Measurements from ENCODE around the gene SAMD4A. TPM values are rescaled to one million over a fixed set of nuclear protein-coding genes. Genes with fewer than 3 reads are reported as not detected.

The SAMD4A gene
- total and polyA plus RNA-seq, 2 donors (not counting 1 experiment from before 2014, with no cell fraction given): 9.3 to 39.8 TPM

DNA sequence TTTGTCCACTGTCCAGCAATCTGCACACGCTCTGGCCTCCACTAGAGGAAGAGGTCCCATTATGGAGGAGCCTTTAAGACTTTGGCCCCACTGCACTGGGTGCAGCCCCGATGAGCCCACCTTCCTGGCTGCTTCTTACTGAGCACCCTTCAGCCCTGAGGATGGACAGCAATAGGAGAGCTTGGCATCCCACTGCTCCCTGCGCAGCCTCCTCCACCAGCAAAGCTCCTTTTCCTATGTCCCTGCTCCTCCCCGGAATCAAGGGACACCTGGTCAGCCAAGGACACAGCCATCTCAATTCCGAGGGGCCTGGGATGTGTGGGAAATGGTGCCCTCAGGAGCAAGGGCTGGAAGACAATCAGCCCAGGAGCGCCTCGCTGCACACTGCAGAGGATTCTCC lies 241.0 kb downstream of the SAMD4A start:
- TF ChIP-seq EZH2 (IDR thresholded peaks at IDR 0.05; ENCODE audit: low read length, missing control alignments): no peak
- TF ChIP-seq, protein P1, sequence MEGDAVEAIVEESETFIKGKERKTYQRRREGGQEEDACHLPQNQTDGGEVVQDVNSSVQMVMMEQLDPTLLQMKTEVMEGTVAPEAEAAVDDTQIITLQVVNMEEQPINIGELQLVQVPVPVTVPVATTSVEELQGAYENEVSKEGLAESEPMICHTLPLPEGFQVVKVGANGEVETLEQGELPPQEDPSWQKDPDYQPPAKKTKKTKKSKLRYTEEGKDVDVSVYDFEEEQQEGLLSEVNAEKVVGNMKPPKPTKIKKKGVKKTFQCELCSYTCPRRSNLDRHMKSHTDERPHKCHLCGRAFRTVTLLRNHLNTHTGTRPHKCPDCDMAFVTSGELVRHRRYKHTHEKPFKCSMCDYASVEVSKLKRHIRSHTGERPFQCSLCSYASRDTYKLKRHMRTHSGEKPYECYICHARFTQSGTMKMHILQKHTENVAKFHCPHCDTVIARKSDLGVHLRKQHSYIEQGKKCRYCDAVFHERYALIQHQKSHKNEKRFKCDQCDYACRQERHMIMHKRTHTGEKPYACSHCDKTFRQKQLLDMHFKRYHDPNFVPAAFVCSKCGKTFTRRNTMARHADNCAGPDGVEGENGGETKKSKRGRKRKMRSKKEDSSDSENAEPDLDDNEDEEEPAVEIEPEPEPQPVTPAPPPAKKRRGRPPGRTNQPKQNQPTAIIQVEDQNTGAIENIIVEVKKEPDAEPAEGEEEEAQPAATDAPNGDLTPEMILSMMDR (conservative IDR thresholded peaks at IDR 0.05 in 1 of 2, IDR thresholded peaks at IDR 0.05 in 1 of 2; ENCODE audit: low read depth in 1 of 2, low read length in 2 of 2): no peak
- H3K9ac ChIP-seq (ENCODE audit: insufficient read depth, low read length): no peak overlapping the region

GRCh38 chr14:54808326-54809161 lies 241.6 kb downstream of the SAMD4A start:
- H3K4me1 ChIP-seq (ENCODE audit: control insufficient read depth, extremely low read depth, insufficient read depth, low read length): no peaks in the 10 kb centered on the region
- no peak for TF ChIP-seq EZH2 (IDR thresholded peaks at IDR 0.05; ENCODE audit: low read length, missing control alignments)
- TF ChIP-seq, protein P1 (conservative IDR thresholded peaks at IDR 0.05 in 1 of 2, IDR thresholded peaks at IDR 0.05 in 1 of 2; ENCODE audit: low read depth in 1 of 2, low read length in 2 of 2): no peak
- H3K36me3 ChIP-seq (ENCODE audit: control insufficient read depth, insufficient read depth, low read length): no peaks in the 10 kb centered on the region
- peaks cover 10% of the 10 kb centered on the region for H3K27me3 ChIP-seq (ENCODE audit: control insufficient read depth, insufficient read depth, low read length)
- no peaks in the 10 kb centered on the region for H3K9me3 ChIP-seq (ENCODE audit: control insufficient read depth, insufficient read depth, low read depth, low read length)
- H3K27ac ChIP-seq (ENCODE audit: insufficient read depth, low read length): no peak overlapping the region
- no peak overlapping the region for H3K4me2 ChIP-seq (ENCODE audit: extremely low read depth, insufficient read depth, low read length)
- no peak overlapping the region for H3K4me3 ChIP-seq (replicated peaks in 1 of 4; ENCODE audit: control extremely low read depth in 1 of 4, insufficient read depth in 1 of 4, low read depth in 3 of 4, low read length in 4 of 4)
- no peak for DNase-seq (ENCODE audit: low read depth in 2 of 2)
- H4K20me1 ChIP-seq (ENCODE audit: control insufficient read depth, extremely low read depth, insufficient read depth, low read length): no peaks in the 10 kb centered on the region
- no peak overlapping the region for H3K9ac ChIP-seq (ENCODE audit: insufficient read depth, low read length)
- H2AFZ ChIP-seq (ENCODE audit: low read length): no peak overlapping the region
- H3K79me2 ChIP-seq (ENCODE audit: control insufficient read depth, insufficient read depth, low read length): no peaks in the 10 kb centered on the region

More for the DNA sequence above, 241.0 kb downstream of the SAMD4A start:
- Histone ChIP-seq H4K20me1 (ENCODE audit: control insufficient read depth, extremely low read depth, insufficient read depth, low read length) (no peaks in the 10 kb centered on the region), H3K4me1 (ENCODE audit: control insufficient read depth, extremely low read depth, insufficient read depth, low read length) (no peaks in the 10 kb centered on the region), H3K79me2 (ENCODE audit: control insufficient read depth, insufficient read depth, low read length) (no peaks in the 10 kb centered on the region), H3K9me3 (ENCODE audit: control insufficient read depth, insufficient read depth, low read depth, low read length) (no peaks in the 10 kb centered on the region), H3K4me2 (ENCODE audit: extremely low read depth, insufficient read depth, low read length) (no peak overlapping the region), H3K27me3 (ENCODE audit: control insufficient read depth, insufficient read depth, low read length) (peaks cover 10% of the 10 kb centered on the region), H2AFZ (ENCODE audit: low read length) (no peak overlapping the region), H3K4me3 (replicated peaks in 1 of 4; ENCODE audit: control extremely low read depth in 1 of 4, insufficient read depth in 1 of 4, low read depth in 3 of 4, low read length in 4 of 4) (no peak overlapping the region), H3K27ac (ENCODE audit: insufficient read depth, low read length) (no peak overlapping the region), H3K36me3 (ENCODE audit: control insufficient read depth, insufficient read depth, low read length) (no peaks in the 10 kb centered on the region)
- no peak for DNase-seq (ENCODE audit: low read depth in 2 of 2)

DNA sequence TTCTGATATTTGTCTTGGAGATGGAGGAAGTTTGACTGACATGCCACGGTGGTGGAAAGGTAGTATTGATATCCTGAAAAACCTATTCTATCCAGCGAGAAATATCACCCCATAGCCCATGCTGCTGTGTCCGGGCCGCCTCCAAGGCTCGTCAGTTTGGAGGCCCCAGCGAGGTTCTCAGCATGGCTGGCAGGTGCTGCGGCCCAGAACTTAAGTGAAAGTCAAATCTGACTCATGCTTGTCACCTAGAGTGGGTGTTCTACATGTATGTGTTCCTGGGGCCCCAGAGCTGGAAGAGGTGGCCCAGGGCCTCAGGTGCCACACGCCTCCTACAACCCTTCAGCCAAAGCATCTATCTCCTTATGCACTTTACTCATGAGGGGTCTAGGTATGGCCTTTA lies 242.8 kb downstream of the SAMD4A start:
- Histone ChIP-seq H3K36me3 (ENCODE audit: control insufficient read depth, insufficient read depth, low read length) (no peaks in the 10 kb centered on the region), H3K27ac (ENCODE audit: insufficient read depth, low read length) (no peak overlapping the region), H3K4me2 (ENCODE audit: extremely low read depth, insufficient read depth, low read length) (no peak overlapping the region), H3K79me2 (ENCODE audit: control insufficient read depth, insufficient read depth, low read length) (no peaks in the 10 kb centered on the region), H4K20me1 (ENCODE audit: control insufficient read depth, extremely low read depth, insufficient read depth, low read length) (no peaks in the 10 kb centered on the region), H3K4me3 (replicated peaks in 1 of 4; ENCODE audit: control extremely low read depth in 1 of 4, insufficient read depth in 1 of 4, low read depth in 3 of 4, low read length in 4 of 4) (no peak overlapping the region), H3K27me3 (ENCODE audit: control insufficient read depth, insufficient read depth, low read length) (peaks cover 10% of the 10 kb centered on the region), H3K9me3 (ENCODE audit: control insufficient read depth, insufficient read depth, low read depth, low read length) (no peaks in the 10 kb centered on the region), H3K4me1 (ENCODE audit: control insufficient read depth, extremely low read depth, insufficient read depth, low read length) (no peaks in the 10 kb centered on the region), H2AFZ (ENCODE audit: low read length) (no peak overlapping the region), H3K9ac (ENCODE audit: insufficient read depth, low read length) (no peak overlapping the region)
- no peak for DNase-seq (ENCODE audit: low read depth in 2 of 2)
- no peak for TF ChIP-seq EZH2 (IDR thresholded peaks at IDR 0.05; ENCODE audit: low read length, missing control alignments)
- TF ChIP-seq, protein P1 (conservative IDR thresholded peaks at IDR 0.05 in 1 of 2, IDR thresholded peaks at IDR 0.05 in 1 of 2; ENCODE audit: low read depth in 1 of 2, low read length in 2 of 2): no peak

All from fibroblast of lung (primary cell).